ENCODE results near the gene OVCA2. TPM values are rescaled to one million over a fixed set of nuclear protein-coding genes. Genes with fewer than 3 reads are reported as not detected.

OVCA2 gene
- total RNA-seq, 3 donors from 2014 or later: 25.3 to 35.5 (median 33.0) TPM

DNA sequence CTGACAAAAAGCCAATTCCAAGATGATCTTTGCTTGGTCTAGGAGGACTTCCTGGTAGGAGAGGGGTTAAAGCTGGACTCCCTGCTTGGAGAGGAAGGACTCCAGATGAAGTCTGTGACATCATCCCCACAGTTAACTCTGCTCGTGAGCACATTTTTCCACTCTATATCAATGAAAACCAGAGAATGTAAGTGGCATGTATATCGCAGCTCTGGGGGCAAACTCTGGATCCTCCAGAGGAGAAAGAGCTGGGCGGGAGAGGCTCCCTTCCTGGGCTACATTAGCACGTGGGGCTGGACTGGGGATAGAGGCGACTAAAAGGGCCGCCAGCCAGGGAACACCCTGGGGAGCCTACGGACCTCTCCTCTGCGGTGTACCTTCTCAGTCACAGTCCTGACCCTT is 47.2 kb downstream of the OVCA2 start:
- no peaks in the 10 kb centered on the region for H3K36me3 ChIP-seq (ENCODE audit: low read depth)
- ATAC-seq: no peak

DNA sequence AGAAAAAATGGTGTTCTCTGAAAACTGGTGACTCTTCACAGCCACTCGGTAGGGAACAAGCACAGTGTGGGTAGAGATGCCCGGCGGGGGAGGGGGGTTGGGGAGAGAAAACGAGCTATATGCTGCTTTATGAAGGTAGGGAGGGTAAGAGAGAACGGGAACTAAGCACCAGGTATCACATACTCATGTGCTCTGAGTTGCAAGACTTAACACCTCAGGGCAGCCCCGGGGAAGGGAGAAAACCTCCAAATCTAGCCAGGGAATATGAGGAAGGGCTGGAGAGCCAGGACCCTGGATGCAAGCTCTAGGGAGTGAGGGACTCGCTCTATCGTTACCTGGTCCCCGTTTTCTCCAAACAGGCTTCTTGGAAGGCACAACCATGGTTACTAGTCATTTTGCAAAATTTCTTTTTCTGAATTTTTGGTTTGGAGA is 48.4 kb downstream of the OVCA2 start:
- intact Hi-C loops (cut with DNase I, micrococcal nuclease): no loop called here
- H3K4me3 ChIP-seq: no peak overlapping the region
- DNase-seq (no peak), ATAC-seq (no peak)
- TF ChIP-seq, protein P1, sequence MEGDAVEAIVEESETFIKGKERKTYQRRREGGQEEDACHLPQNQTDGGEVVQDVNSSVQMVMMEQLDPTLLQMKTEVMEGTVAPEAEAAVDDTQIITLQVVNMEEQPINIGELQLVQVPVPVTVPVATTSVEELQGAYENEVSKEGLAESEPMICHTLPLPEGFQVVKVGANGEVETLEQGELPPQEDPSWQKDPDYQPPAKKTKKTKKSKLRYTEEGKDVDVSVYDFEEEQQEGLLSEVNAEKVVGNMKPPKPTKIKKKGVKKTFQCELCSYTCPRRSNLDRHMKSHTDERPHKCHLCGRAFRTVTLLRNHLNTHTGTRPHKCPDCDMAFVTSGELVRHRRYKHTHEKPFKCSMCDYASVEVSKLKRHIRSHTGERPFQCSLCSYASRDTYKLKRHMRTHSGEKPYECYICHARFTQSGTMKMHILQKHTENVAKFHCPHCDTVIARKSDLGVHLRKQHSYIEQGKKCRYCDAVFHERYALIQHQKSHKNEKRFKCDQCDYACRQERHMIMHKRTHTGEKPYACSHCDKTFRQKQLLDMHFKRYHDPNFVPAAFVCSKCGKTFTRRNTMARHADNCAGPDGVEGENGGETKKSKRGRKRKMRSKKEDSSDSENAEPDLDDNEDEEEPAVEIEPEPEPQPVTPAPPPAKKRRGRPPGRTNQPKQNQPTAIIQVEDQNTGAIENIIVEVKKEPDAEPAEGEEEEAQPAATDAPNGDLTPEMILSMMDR (IDR thresholded peaks at IDR 0.05): no peak
- no peaks in the 10 kb centered on the region for H3K36me3 ChIP-seq (ENCODE audit: low read depth)
- peaks cover 33% of the 10 kb centered on the region for H3K4me1 ChIP-seq (ENCODE audit: low read depth)
- no peaks in the 10 kb centered on the region for H3K9me3 ChIP-seq

More for the DNA sequence above, 47.2 kb downstream of the OVCA2 start:
- TF ChIP-seq, protein P1 (IDR thresholded peaks at IDR 0.05): no peak
- intact Hi-C loops (cut with DNase I, micrococcal nuclease): no loop called here
- no peak overlapping the region for H3K4me3 ChIP-seq
- DNase-seq: no peak
- peaks cover 42% of the 10 kb centered on the region for H3K4me1 ChIP-seq (ENCODE audit: low read depth)
- no peaks in the 10 kb centered on the region for H3K9me3 ChIP-seq

DNA sequence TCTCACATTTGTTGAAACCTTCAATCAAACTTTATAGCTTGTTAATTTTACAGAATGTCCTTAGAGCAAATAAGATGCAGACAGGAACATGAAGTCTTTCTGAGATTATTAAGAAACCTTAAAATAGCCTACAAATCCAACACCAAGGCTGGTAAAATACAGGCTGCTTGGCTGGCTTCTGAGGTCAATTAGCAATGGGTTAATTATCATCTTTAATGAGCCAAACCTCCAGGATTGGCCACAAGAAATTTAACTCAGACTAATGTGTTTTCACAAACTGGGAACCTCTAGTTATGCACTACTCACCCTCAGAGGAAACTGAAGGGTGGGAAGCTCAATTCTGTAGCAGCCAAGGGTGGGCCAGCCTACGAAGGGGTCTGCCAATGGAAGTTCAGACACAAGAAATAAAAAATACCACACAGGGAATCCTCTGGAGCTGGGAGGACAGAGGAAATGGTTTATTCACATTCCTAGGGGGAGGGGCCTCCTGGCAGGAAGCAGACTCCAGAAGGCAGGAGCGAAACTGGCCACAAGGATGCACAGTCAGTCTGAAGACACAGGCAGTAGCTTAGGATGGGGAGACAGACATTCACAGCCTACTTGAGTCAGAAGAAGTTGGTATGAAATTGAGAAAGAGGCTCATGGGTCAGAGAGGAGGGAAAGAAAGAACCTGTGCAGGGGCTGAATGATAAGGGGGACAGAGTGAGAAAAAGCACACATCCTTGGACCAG is 49.1 kb downstream of the OVCA2 start:
- DNase-seq (peak in 1 of 3 donors; percentile 51), ATAC-seq (peak; percentile 33)
- intact Hi-C loops (cut with DNase I, micrococcal nuclease): no loop called here
- Histone ChIP-seq H3K36me3 (ENCODE audit: low read depth) (no peaks in the 10 kb centered on the region), H3K4me3 (no peak overlapping the region), H3K4me1 (ENCODE audit: low read depth) (peaks cover 25% of the 10 kb centered on the region), H3K9me3 (no peaks in the 10 kb centered on the region)
- TF ChIP-seq, protein P1 (IDR thresholded peaks at IDR 0.05): no peak

DNA sequence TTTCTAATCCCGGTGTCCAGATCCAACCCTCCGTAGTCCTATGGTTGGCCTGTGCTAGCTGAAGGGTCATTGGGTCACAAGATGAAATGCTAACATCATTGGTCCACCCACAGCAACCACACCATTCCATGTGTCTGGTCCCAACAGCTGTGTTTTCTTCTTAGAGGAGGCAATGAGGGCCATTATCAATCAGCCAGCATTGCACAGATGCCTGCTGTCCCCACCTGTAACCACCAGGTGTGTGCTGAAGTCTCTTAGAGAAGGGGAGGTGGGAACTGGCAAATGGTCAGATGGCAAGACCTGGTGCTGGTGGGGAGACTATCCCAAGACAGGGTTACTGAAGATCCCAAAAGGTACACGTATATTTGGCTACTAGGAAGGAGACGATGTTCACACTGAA is 50.4 kb downstream of the OVCA2 start:
- DNase-seq (no peak), ATAC-seq (no peak)
- peaks cover 21% of the 10 kb centered on the region for H3K4me1 ChIP-seq (ENCODE audit: low read depth)

More for the DNA sequence above, 50.4 kb downstream of the OVCA2 start:
- Histone ChIP-seq H3K9me3 (no peaks in the 10 kb centered on the region), H3K36me3 (ENCODE audit: low read depth) (no peaks in the 10 kb centered on the region), H3K4me3 (no peak overlapping the region)
- intact Hi-C loops (cut with DNase I, micrococcal nuclease): no loop called here
- TF ChIP-seq, protein P1 (IDR thresholded peaks at IDR 0.05): no peak

Small RNA genes within 50 kb of the gene (microRNA-seq; reads per million reads assigned to microRNA genes)
- gene MIR132: 1,260 reads per million, percentile 84 among the genes with 10 or more reads in this experiment
- gene MIR212: 32.6 reads per million, percentile 48 among the genes with 10 or more reads in this experiment

Other genes with a start within 250 kb of the OVCA2 start
- gene SMYD4, start 212.1 kb upstream of the OVCA2 start, total RNA-seq: 10 to 100 TPM in 2 of 3 donors, 1 to 10 TPM in 1; 9.8 to 19.4 (median 10.7) TPM
- gene RPA1, start 212.0 kb upstream of the OVCA2 start, total RNA-seq: 10 to 100 TPM; 52.3 to 77.4 (median 75.5) TPM
- gene RTN4RL1, start 16.7 kb upstream of the OVCA2 start, total RNA-seq: under 1 TPM; 0.14 to 0.47 (median 0.43) TPM
- 10 to 100 TPM; 33.1 to 43.7 (median 42.2) TPM for gene DPH1, start 11.9 kb upstream of the OVCA2 start, total RNA-seq
- gene HIC1, start 13.1 kb downstream of the OVCA2 start, total RNA-seq: 10 to 100 TPM in 2 of 3 donors, 1 to 10 TPM in 1; 6.0 to 28.9 (median 13.5) TPM

Data from mucosa of descending colon (tissue), 3 donors.